Loucy (cell line): ENCODE results near the gene SPTB.
A peak's percentile ranks its signal among the peaks of the same experiment; 100 is the strongest.

ENCODE experiments used
- CTCF ChIP-seq: fragments of 200-600 bp; sonication (generic); conservative IDR thresholded peaks from 2 replicates; pipeline ENCODE4 v1.5.1; 2014; ENCODE audit warnings: mild to moderate bottlenecking, antibody characterized with exemption, low read length
- EZH2phosphoT487 ChIP-seq: fragments of 200-600 bp; IDR thresholded peaks from 2 replicates; pipeline ENCODE4 v1.6.1; 2018; ENCODE audit warnings: antibody characterized with exemption, mild to moderate bottlenecking, moderate library complexity, borderline replicate concordance

GRCh38 chr14:64910847-64911495 lies 31.3 kb upstream of the SPTB start:
- TF ChIP-seq CTCF: peak; percentile 55
- TF ChIP-seq EZH2phosphoT487: no peak
